ENCODE results near the gene MRPS18A.
"Not testable (repeated sequence)": the region's sequence is repeated elsewhere in the genome, so short reads cannot be mapped to it uniquely, and the experiment has no call there.

The MRPS18A gene

DNA sequence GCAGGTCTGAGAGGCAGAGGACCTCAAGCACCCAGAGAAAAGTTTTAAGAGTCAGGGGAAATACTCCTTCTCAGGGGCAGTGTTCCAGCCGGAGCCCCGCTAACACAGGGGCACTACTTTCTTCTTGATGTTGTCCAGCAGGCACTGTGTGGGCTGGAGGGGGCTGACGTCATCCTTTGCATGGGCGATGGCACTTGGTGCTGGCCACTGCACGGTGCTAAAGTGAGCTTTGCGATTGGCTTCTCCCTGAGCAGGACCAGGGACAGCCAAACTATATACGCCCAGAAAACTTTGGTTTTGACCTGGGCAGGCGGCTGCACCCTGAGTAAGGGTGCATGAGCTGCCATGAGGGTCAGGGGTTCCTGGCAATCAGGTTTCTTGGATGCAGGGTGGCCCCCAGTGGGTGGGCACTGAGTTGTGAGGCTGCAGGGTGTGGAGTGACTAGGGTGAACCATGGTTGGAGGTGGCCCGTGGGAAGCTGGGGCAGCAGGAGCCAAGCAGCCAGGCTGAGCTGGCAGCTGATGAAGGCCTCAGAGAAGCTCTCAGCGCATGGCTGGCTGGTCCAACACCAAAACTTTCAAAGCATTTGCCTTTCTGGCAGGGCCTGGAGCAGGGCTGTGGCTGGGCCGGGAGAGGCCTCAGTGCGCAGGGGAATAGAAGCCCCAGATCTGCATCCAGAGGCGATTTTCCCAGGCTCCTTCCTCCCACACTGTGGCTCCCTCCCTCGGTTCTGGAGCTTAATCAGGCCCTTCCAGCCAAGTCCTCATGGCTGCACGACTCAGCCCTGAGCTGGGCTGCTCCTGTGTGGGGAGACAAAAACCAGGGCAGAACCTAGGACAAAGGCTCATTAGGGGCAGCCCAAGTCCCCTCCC lies 18.3 kb downstream of the MRPS18A start:
- no peak for DNase-seq

DNA sequence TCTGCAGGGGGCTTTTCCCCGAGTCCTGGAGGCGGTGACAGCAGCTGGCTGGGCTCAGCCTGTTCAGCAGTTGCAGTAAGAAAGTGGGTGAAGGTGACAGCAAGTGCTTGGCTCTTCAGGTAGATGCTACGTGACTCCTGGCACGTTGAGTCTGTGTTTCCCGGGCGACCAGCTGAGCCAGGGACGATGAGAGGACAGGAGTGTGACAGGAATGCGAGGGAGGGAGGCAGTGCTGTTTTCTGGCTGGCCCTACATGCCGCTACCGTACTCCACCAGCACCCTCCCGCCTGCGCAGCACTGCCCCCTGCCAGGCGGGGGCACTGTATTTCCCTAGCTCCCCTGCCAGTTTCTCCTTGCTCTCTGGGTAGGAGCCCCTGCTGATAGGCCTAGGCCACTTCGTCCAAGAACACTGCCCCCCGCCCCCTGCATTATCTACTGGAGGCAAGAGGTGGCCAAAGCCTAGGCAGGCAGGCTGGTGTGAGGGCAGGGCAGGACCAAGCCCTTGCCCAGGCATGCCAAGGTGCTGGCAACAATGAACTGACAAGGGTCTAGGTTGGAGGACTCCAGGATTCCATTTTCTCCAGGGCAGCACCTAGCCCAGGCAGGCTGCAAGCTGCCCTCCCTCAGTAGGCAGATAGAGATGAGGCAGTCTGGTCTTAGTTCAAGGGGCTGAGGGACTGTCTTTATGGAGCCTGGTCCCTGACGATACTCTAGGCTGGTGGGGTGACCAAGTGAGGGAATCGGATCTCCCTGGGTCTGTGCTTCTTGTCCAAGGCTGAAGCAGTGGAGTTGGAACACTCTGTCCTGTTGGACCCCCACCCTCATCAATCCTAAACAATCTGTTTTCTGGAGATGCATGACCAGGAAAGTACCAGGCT lies 19.2 kb downstream of the MRPS18A start:
- peak; percentile 42 for DNase-seq

DNA sequence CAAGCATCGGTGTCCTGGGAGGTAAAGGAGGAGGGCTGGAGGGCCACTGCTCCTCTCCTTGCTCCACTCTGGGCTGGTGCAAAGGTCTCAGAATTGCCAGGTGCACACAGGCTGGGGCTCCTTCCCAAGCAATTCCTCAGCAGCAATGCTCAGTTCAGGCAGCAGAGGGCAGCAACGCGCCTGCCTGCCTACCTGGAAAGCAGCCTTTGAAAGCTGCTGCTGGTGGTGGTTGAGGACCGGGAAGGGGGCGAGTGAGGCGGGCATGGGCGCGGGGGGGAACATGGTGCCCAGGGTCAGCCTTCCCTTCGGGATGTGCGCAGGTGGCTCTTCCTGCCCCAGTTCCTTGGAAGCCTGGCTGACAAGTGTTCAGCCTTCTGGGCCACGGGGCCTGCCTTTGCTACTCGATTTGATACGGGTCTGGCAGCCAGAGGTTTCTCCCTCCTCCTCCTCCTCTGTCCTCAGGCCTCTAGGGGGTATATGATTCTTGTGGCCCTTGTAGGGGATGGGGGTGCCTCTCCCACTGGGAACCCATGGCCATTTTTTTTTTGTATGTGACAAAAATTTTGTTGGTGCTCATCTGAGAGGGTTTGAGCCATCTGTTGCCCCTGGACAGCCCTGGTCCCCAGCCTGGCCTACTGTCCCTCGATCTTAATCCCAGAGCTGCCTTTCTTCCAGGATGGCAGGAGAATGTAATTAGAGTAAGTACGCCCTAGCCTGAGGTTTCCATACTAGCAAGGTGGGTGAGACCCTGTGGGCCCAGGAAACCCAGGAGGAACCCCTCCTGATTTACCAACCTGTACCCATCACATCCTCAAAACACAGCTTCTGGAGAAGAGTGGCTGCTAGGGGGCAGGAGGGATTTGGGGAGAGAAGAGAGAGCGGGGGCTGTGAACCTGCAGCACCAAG lies 20.1 kb downstream of the MRPS18A start:
- DNase-seq, result peak; percentile 76

GRCh38 chr6:43666196-43666920 lies 21.2 kb downstream of the MRPS18A start:
- DNase-seq, result no peak

GRCh38 chr6:43665376-43665775 lies 22.2 kb downstream of the MRPS18A start:
- no peak for DNase-seq

DNA sequence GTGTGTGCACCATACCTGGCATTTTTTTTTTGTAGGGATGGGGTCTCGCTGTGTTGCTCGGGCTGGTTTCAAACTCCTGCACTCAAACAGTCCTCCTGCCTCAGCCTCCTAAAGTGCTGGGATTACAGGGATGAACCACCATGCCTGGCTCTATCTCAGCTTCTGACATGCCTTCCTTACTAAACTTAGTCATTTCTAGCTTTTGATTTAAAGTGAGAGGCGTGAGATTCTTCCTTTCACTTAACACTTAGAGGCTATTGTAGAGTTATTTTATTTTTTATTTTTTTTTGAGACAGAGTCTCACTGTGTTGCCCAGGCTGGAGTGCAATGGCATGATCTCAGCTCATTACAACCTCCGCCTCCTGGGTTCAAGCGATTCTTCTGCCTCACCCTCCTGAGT lies 24.6 kb downstream of the MRPS18A start:
- DNase-seq, result not testable (repeated sequence)

- no peak for DNase-seq
Measured at GRCh38 chr6:43658161-43658560, 29.4 kb downstream of the MRPS18A start.

GRCh38 chr6:43657221-43657802 lies 30.3 kb downstream of the MRPS18A start:
- DNase-seq, result no peak

- DNase-seq, result not testable (repeated sequence)
Measured at GRCh38 chr6:43652822-43653221, 34.8 kb downstream of the MRPS18A start.

DNA sequence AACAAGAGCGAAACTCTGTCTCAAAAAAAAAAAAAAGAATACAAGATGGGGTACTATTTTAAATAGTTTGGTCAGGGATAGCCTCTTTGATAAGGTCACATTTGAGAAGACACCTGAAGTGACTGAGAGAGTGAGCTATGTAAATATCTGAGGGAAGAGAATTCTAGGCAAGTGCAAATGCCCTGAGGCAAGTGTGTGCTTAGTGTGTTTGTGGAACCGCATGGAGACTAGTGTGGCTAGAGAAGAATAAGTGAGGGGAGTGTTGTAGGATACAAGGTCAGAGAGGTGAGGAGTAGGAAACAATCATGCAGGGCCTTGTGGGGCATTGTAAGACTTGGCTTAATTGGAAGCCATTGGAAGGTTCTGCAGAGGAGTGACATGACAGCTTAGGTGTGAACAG lies 39.3 kb downstream of the MRPS18A start:
- DNase-seq, result no peak

- DNase-seq, result no peak
Measured at GRCh38 chr6:43647613-43648012, 40.0 kb downstream of the MRPS18A start.

DNA sequence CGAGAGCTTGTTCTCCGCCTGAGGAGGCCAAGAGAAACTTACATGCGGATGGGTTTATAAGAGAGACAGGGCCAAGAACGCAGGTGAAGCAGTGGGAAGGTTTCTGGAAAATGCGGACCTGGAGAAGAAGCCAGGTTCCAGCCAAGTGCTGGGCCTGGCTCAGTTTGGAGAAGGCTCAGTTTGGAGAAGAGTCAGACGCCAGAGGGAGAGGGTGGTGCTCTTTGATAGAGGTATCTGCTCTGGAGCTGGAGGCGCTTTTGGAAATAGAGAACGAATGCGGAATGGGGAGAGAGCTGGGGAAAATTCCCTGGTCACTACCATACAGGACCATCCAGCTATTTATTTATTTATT lies 42.0 kb downstream of the MRPS18A start:
- no peak for DNase-seq

- DNase-seq, result peak; percentile 79
Measured at GRCh38 chr6:43644940-43645612, 42.5 kb downstream of the MRPS18A start, which contains the start of gene RSPH9. Gene RSPH9 (plus strand): TSS chr6:43645036. CDS start chr6:43645099, 63 bp downstream.

DNA sequence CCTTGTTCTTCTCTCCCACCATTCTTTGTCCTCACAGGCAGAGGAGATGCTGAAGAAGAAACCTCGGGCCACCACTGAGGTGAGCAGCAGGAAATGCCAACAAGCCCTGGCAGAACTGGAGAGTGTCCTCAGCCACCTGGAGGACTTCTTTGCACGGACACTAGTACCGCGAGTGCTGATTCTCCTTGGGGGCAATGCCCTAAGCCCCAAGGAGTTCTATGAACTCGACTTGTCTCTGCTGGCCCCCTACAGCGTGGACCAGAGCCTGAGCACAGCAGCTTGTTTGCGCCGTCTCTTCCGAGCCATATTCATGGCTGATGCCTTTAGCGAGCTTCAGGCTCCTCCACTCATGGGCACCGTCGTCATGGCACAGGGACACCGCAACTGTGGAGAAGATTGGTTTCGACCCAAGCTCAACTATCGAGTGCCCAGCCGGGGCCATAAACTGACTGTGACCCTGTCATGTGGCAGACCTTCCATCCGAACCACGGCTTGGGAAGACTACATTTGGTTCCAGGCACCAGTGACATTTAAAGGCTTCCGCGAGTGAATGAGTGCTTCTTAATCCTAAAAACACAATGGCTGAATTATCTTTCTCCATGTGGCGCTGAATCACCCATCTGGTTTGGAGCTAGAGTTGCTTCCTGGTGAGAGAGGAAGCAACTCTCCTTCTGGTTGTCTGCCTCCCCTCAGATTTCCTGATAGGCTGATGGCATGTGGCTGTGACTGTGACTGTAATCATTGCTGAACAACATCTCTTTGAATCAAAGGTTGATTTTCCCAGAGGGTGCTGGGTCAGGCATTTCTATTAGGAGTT lies 47.4 kb downstream of the MRPS18A start:
- DNase-seq, result no peak

DNA sequence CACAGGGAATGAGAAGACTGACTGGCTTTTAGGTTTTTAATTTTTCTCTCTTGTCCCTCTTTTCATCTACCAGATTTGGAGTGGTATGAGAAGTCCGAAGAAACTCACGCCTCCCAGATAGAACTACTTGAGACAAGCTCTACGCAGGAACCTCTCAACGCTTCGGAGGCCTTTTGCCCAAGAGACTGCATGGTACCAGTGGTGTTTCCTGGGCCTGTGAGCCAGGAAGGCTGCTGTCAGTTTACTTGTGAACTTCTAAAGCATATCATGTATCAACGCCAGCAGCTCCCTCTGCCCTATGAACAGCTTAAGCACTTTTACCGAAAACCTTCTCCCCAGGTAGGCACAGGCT lies 51.3 kb downstream of the MRPS18A start:
- peak; percentile 10 for DNase-seq

DNA sequence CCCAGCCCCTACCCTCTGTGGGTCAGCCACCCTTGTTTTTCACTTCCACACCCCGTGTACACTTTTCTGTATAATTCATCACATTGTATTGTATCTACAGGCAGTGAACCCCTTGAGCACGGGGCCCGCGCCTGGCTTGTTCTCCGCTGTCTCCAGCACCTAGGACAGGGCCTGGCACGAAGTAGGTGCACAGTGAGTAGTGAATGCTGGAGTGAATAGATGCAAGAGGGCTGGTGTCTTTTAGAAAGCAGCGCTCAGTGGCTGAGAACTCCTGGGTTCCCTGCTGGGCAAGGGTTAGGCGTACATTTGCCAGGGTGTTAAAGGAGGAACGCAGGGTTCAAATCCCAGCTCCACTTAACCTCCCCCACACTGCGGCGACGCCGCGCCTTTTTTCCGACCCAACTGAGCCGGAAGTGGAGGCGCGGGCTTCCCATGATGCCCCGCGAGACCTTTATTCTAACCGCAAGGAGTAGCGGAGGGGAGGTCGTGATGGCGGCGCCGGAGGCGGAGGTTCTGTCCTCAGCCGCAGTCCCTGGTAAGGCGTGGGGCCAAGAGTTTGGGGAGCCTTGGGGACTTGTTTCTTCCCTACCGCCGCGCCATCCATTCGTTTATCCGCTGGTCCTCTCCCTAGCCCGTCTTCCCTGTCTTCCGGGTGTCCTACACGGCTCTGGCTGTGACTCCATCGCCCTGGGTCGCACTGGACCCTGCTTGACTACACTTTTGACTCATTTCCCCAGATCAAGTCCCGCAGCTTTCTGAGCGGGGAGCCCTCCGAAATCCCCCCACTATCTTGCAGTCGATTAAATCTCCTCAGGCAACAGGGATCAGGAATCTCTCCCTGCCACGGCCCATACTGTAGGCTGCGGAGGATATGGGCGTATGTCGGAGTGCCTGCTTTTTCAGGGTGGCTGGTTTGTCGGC lies 51.9 kb downstream of the MRPS18A start, which contains the start of gene MAD2L1BP:
Gene MAD2L1BP (plus strand): TSS at position 454 of the 921 bp plus-strand sequence. CDS start 36 bp downstream, at position 490.
- peak; percentile 85 for DNase-seq

DNA sequence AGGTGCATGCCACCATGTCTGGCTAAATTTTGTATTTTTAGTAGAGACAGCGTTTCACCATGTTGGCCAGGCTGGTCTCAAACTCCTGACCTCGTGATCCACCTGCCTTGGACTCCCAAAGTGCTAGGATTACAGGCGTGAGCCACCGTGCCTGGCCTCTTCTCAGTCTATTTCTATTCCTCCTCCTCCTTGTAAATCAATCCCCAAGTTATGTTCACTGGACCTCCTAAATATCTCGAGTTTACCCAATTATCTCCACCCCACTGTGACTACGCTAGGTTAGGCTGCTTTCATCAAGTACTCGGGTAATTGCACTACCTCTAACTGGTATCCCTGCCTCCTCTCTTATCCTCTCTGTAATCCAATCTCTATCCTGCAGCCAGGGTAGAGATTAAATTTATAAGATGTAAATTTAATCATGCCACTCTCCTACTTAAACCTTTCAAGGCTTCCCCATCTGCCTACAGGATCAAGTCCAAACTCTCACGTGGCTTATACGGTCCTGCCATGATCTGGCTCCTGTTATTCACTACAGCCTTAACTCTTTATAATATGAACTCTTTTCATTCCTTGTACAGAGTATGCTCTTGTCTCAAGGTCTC lies 52.8 kb downstream of the MRPS18A start:
- no peak for DNase-seq

GRCh38 chr6:43633002-43633401 lies 54.6 kb downstream of the MRPS18A start:
- not testable (repeated sequence) for DNase-seq
